Left forelimb (tissue), 1 donor: ENCODE results near the gene PID1.

ENCODE experiments used
- DNase-seq: peaks from one replicate; pipeline ENCODE4 v3.0.0-alpha.2; 2018; ENCODE audit warnings: low spot score

Gene PID1

DNA sequence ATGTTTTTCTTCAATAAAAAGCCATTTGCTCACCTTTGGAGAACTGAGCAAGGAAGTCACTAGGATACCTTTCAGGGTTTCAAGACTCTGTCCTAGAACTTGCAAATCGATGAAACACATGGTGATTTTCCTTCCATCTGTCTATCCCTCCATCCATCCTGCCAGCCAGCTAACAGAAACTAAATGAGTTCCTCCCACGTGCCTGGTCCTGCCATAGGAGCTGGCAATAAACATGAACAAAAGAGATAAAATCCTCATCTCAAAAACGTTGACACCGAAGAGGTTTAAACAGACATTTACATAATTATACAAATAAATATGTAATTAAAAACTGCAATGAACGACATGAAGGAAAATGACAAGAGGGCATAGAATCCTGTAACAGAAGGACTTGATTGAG, 249.0 kb downstream of the PID1 start:
- no peak for DNase-seq

DNA sequence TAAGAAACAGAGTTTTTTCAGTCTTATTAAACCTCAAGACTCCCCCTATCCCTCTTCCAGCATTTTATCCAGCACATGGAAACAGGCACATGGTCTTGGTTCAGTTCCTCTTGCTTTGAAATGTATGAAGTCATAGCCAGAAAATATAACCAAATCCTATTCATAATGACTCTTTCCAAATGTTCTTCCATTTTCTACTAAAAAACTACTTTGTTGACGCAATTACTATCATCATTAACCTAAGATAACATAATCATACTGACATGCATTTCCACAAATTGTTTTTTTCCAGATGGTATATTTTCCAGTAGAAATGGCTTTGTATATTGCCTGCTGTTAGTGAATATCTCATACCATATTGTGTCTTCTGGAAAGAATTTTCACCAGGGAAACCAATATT, 261.3 kb downstream of the PID1 start:
- DNase-seq = no peak

DNA sequence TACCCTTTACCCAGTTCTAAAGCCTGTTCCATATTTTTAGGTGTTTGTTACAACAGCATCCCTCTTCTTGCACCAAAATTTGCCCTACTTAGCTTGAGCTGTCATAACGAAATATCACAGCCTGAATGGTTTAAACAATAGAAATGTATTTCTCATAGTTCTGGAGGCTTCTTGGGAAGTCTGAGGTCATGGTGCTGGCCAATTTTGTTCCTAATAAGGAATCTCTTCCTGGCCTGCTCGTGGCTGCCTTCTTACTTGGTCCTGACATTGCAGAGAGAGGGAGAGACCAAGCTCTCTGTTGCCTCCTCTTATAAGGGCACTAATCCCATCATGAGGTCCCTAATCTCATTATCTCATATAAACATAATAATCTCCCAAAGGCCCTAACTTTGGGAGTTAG, 267.8 kb downstream of the PID1 start:
- DNase-seq = no peak

DNA sequence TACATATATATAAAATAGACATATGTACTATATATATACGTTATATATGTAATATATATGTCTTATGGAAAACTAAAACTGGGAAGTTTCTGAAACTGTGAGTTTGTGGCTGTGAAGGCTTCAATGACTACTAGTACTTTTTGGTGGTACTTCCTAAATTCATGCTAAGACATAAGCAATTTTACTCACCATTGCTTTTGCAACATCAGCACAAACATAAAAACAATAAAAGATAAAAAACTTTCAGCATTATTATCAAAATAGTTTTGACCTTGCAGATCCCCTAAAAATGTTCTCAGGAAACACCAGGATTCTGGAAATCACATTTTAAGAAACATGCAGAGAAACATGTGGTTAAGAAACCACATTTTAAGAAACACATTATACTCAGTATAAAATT, 269.9 kb downstream of the PID1 start:
- DNase-seq = no peak

DNA sequence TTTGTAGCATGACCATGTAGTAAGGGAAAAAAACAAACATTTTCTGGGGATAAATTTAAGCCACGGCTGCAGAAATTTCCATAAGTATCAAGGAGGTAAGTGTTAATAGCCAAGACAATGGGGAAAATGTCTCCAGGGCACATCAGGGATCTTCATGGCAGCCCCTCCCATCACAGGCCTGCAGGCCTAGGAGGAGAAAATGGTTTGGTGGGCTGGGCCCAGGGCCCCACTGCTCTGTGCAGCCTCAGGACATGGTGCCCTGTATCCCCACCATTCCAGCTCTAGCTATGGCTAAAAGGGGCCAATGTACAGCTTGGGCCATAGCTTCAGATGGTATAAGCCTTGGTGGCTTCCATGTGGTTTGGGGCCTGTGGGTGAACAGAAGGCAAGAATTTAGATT, 271.8 kb downstream of the PID1 start:
- DNase-seq = no peak

DNA sequence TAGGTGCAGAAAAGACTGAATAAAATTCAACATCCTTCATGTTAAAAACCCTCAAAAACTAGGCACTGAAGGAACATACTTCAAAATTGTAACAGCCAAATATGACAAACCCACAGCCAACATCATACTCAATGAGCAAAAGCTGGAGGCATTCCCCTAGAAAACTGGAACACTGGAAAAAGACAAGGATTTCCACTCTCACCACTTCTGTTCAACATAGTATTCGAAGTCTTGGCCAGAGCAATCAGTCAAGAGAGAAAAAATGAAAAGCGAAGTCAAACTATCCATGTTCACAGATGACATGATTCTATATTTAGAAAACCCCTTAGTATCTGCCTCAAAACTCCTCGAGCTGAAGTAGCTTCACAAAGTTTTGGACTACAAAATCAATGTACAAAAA, 282.3 kb downstream of the PID1 start:
- DNase-seq = no peak

DNA sequence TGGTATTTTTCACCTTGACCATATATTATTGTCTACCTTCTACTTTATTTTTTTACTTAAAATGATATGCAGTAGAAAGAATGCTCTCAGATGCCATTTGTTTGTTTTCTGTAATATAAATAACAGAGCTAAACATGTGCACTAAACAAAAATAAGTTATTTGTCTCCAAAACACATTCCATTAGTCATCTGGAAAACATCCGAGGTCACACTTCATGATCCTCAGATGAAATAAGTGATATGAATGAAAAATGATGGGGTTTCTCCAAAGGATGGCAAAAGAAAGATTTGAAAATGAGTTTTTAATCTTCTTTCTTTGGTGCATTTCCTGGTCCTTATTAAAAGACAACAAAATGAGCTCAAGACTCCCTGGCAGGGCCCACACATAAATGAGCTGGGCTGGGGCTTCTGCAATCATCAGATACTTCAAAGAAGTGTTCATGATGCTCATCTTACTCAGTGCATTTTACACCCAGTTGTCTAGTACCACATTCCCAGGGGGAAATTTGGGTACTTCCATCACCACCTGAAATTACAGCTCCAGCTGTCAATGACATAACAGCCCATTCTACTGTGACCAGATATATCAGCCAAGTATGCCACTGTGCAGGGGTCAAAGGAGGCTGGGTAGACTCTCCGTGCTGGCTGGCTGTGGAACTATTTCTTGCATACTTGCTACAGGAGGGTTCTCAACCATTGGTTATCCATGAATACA, 283.5 kb downstream of the PID1 start:
- no peak for DNase-seq

DNA sequence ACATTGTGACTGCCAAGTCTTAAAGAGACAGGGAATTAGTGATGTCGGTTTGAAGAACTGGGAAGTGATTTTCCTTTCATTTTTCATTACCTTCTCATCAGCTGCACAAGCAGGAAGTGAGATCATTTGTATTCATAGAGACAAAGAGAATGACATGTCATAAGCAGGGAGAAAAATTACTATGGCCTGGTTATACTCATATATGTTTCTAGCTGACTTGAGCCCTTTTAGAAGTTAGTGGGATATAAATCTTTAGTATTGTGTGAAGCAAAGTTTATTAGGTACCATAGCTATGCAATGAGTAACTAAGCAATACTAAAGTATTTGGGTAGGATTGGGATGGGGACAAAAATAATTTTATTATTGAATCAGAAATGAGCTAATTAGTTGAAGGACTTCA, 284.1 kb downstream of the PID1 start:
- no peak for DNase-seq

DNA sequence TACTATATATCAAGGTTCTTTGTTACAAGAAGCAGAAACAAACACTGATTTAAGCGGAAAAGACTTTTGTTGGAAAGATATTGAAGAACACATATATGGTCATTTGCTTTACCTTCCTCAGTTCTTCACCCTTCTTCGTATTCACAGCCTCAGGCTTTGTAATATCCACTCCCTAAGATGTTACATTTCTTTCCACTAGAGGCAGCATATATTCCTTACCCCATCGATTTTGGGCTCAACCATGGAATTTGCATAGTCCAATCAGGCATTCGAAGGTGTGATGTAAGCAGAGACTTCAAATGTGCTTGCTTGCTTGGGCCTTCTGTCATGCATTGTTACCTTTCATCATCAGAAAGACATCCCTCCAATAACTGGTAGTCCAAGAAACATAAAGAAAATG, 287.4 kb downstream of the PID1 start:
- no peak for DNase-seq

DNA sequence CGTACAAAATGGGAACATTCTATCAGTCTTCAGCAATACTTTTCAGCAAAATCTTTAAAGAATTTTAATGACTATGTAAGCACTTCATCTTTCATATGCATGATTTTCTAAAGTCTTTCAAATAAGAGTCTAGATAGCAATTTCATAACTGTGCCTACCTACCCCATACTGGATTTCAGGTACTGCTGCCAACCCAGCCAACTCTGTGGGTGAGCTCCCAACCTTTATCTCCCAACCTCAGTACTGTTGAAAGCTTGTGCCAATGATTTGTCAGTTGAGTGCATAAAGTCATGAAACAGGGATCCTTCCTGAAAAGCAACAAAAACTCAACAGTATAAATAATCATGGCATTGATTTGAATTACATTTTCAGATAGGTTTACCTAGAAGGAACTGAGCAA, 296.9 kb downstream of the PID1 start:
- no peak for DNase-seq
